ENCODE data around the gene OGG1. TPM values are rescaled to one million over a fixed set of nuclear protein-coding genes. Genes with fewer than 3 reads are reported as not detected.

The OGG1 gene
- total RNA-seq, 2 donors from 2014 or later = 10.8 to 12.2 TPM

GRCh38 chr3:9795207-9795606, 45.5 kb downstream of the OGG1 start:
- Histone ChIP-seq H3K27ac (no peak overlapping the region), H3K36me3 (peaks cover 39% of the 10 kb centered on the region), H3K4me1 (peaks cover 0 to 35% of the 10 kb centered on the region in 2 donors), H3K9me3 (no peaks in the 10 kb centered on the region), H3K27me3 (no peaks in the 10 kb centered on the region), H3K4me3 (no peak overlapping the region)
- no peak for TF ChIP-seq CTCF (IDR thresholded peaks at IDR 0.05)
- DNase-seq (ENCODE audit: low spot score) = no peak

GRCh38 chr3:9797196-9797945, 47.6 kb downstream of the OGG1 start:
- Histone ChIP-seq H3K27me3 (no peaks in the 10 kb centered on the region), H3K27ac (no peak overlapping the region), H3K4me3 (no peak overlapping the region), H3K36me3 (peaks cover 54% of the 10 kb centered on the region), H3K9me3 (no peaks in the 10 kb centered on the region), H3K4me1 (peaks cover 0 to 21% of the 10 kb centered on the region in 2 donors)
- no peak for DNase-seq (ENCODE audit: low spot score)
- no peak for TF ChIP-seq CTCF (IDR thresholded peaks at IDR 0.05)

GRCh38 chr3:9800529-9800928, 50.8 kb downstream of the OGG1 start:
- TF ChIP-seq CTCF (IDR thresholded peaks at IDR 0.05) = no peak
- DNase-seq (ENCODE audit: low spot score) = no peak
- H3K36me3 ChIP-seq = peaks cover 79% of the 10 kb centered on the region

GRCh38 chr3:9803494-9803893, 53.7 kb downstream of the OGG1 start:
- Histone ChIP-seq H3K4me1 (peaks cover 0 to 8% of the 10 kb centered on the region in 2 donors), H3K36me3 (peaks cover 78% of the 10 kb centered on the region), H3K27me3 (no peaks in the 10 kb centered on the region), H3K4me3 (no peak overlapping the region), H3K9me3 (no peaks in the 10 kb centered on the region), H3K27ac (peak overlapping the region; percentile 63 to 74)
- TF ChIP-seq CTCF (IDR thresholded peaks at IDR 0.05) = no peak
- DNase-seq (ENCODE audit: low spot score) = no peak

More at GRCh38 chr3:9800529-9800928, 50.8 kb downstream of the OGG1 start:
- no peaks in the 10 kb centered on the region for H3K9me3 ChIP-seq
- H3K4me3 ChIP-seq = no peak overlapping the region
- no peak overlapping the region for H3K27ac ChIP-seq
- no peaks in the 10 kb centered on the region for H3K27me3 ChIP-seq
- H3K4me1 ChIP-seq = peaks cover 0 to 13% of the 10 kb centered on the region in 2 donors

GRCh38 chr3:9804996-9805395, 55.2 kb downstream of the OGG1 start:
- Histone ChIP-seq H3K4me3 (no peak overlapping the region), H3K9me3 (no peaks in the 10 kb centered on the region), H3K27ac (no peak overlapping the region), H3K27me3 (no peaks in the 10 kb centered on the region), H3K4me1 (peaks cover 0 to 15% of the 10 kb centered on the region in 2 donors), H3K36me3 (peaks cover 63% of the 10 kb centered on the region)
- no peak for DNase-seq (ENCODE audit: low spot score)
- TF ChIP-seq CTCF (IDR thresholded peaks at IDR 0.05) = no peak

GRCh38 chr3:9806137-9806536, 56.4 kb downstream of the OGG1 start:
- H3K27ac ChIP-seq = no peak overlapping the region
- no peak for DNase-seq (ENCODE audit: low spot score)
- TF ChIP-seq CTCF (IDR thresholded peaks at IDR 0.05) = no peak
- no peak overlapping the region for H3K4me3 ChIP-seq
- H3K27me3 ChIP-seq = no peaks in the 10 kb centered on the region
- peaks cover 0 to 23% of the 10 kb centered on the region in 2 donors for H3K4me1 ChIP-seq
- no peaks in the 10 kb centered on the region for H3K9me3 ChIP-seq
- peaks cover 52% of the 10 kb centered on the region for H3K36me3 ChIP-seq
